Left lung (tissue), 10 donors: ENCODE data around the gene RHEB. TPM values are rescaled to one million over a fixed set of nuclear protein-coding genes. Genes with fewer than 3 reads are reported as not detected.

Source experiments
- ATAC-seq: fragments of 200-7000 bp; cut with Tn5 transposase; one replicate; pipeline ENCODE4 v1.9.1; 2020; ENCODE audit warnings: moderate library complexity
- DNase-seq, 4 donors: peaks; one replicate each; pipeline ENCODE4 v3.0.0-alpha.2; 2013 to 2020
- H3K27ac ChIP-seq, 2 donors: fragments of 200-600 bp; sonication (generic) in 1 of 2; one replicate each; pipeline versions ENCODE4 v1.5.0 to v1.8.0; 2020 to 2021
- H3K27me3 ChIP-seq, 2 donors: fragments of 200-600 bp; sonication (generic) in 1 of 2; one replicate each; pipeline versions ENCODE4 v1.5.0 to v1.8.0; 2020 to 2021
- H3K36me3 ChIP-seq, 2 donors: fragments of 200-600 bp; sonication (generic) in 1 of 2; one replicate each; pipeline versions ENCODE4 v1.5.0 to v1.8.0; 2020 to 2021
- H3K4me1 ChIP-seq, 2 donors: fragments of 200-600 bp; one replicate each; pipeline ENCODE4 v1.8.0; 2021
- H3K4me3 ChIP-seq, 2 donors: fragments of 200-600 bp; sonication (generic) in 1 of 2; one replicate each; pipeline versions ENCODE4 v1.5.0 to v1.8.0; 2020 to 2021; ENCODE audit warnings: mild to moderate bottlenecking in 1 of 2
- H3K9me3 ChIP-seq, 2 donors: fragments of 200-600 bp; sonication (generic) in 1 of 2; one replicate each; pipeline versions ENCODE4 v1.5.0 to v1.8.0; 2020 to 2021
- intact Hi-C, 2 donors: fragments of 100-400 bp; cut with DNase I; formaldehyde crosslinking; loops; one replicate each; pipeline versions ENCODE4 v1.11.2 to v1.14.2; 2022
- polyA plus RNA-seq, 6 donors: library from polyadenylated mRNA; unstranded; fragments of 120-200 nt; gene quantifications; one replicate each; pipeline ENCODE4 v1.2.1, GENCODE V29; 2013; ENCODE audit not compliant: insufficient read length in 6 of 6
- total RNA-seq, 2 donors: library from RNA; stranded (reverse); fragmentation: NEBNext Ultra II Directional; extraction: Animal tissue kit (Norgen Biotek cat#: 25700); gene quantifications; one replicate each; pipeline ENCODE4 v1.2.1, GENCODE V29; 2021
- TF ChIP-seq, protein P1 (sequence below), 2 donors: fragments of 200-600 bp; sonication (generic) in 1 of 2; IDR thresholded peaks; one replicate each; pipeline versions ENCODE4 v1.5.0 to v1.8.0; 2021; ENCODE audit warnings: antibody characterized with exemption in 2 of 2
- donor health status: DM: no; HTN: yes; CAD: no.
- donor health status: DM: no; HTN: no; CAD: no.

RHEB gene
- total and polyA plus RNA-seq, 8 donors = 85.3 to 110 (median 105) TPM

DNA sequence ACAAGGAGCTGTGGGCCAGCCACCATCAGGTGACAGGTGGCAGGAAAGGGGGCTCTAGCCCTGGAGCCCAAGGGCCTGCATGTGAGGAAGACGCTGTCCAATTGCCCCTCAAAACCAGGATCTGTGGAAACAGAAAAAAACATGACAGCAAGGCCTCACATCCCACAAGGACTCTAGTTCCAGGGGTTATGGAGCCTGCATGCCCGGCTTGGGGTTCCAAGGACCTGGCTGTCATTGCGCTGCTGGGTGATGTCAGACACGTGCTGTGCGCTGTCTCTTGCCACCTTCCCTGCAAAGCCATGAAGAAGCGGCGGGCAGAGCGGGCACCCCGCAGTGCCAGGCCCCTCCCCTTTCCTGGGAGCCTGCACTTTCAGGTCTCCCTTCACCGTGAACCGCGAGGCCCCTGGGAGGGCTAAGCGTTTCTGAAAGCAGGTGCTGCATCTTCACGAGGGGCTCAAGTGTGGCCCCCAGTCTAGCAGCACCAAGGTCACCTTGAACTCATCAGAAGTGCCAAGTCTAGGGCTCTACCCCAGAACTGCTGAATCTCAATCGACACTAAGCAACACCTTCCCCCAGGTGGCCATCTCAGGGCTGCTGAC is 64.7 kb downstream of the RHEB start:
- Histone ChIP-seq H3K27ac (no peak overlapping the region), H3K9me3 (no peaks in the 10 kb centered on the region), H3K4me1 (peaks cover 3 to 6% of the 10 kb centered on the region in 2 donors), H3K27me3 (peaks cover 0 to 5% of the 10 kb centered on the region in 2 donors), H3K36me3 (no peaks in the 10 kb centered on the region), H3K4me3 (no peak overlapping the region)
- no peak for DNase-seq
- intact Hi-C loops = no loop called here
- TF ChIP-seq, protein P1, sequence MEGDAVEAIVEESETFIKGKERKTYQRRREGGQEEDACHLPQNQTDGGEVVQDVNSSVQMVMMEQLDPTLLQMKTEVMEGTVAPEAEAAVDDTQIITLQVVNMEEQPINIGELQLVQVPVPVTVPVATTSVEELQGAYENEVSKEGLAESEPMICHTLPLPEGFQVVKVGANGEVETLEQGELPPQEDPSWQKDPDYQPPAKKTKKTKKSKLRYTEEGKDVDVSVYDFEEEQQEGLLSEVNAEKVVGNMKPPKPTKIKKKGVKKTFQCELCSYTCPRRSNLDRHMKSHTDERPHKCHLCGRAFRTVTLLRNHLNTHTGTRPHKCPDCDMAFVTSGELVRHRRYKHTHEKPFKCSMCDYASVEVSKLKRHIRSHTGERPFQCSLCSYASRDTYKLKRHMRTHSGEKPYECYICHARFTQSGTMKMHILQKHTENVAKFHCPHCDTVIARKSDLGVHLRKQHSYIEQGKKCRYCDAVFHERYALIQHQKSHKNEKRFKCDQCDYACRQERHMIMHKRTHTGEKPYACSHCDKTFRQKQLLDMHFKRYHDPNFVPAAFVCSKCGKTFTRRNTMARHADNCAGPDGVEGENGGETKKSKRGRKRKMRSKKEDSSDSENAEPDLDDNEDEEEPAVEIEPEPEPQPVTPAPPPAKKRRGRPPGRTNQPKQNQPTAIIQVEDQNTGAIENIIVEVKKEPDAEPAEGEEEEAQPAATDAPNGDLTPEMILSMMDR (IDR thresholded peaks at IDR 0.05) = no peak
- ATAC-seq = no peak

DNA sequence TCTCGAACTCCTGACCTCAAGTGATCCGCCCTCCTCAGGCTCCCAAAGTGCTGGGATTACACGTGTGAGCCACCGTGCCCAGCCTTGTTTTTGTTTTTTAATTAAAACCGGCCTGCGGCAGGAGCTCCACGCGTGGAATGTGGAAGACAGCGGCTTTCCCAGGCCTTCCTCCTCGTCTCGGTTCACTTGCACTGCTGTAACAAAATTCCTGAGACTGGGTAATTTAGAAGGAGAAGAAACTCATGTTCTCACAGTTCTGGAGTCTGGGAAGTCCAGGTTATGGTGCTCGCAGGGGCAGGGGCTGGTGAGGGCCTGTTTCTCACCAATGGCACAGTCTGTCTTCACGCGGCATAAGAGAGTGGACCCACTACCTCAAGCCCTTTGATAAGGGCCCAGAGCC is 65.4 kb downstream of the RHEB start:
- Histone ChIP-seq H3K9me3 (no peaks in the 10 kb centered on the region), H3K4me3 (no peak overlapping the region), H3K27me3 (peaks cover 0 to 4% of the 10 kb centered on the region in 2 donors), H3K36me3 (no peaks in the 10 kb centered on the region), H3K4me1 (no peaks in the 10 kb centered on the region), H3K27ac (no peak overlapping the region)
- ATAC-seq (no peak), DNase-seq (no peak)
- TF ChIP-seq, protein P1 (IDR thresholded peaks at IDR 0.05) = no peak
- intact Hi-C loops = no loop called here

DNA sequence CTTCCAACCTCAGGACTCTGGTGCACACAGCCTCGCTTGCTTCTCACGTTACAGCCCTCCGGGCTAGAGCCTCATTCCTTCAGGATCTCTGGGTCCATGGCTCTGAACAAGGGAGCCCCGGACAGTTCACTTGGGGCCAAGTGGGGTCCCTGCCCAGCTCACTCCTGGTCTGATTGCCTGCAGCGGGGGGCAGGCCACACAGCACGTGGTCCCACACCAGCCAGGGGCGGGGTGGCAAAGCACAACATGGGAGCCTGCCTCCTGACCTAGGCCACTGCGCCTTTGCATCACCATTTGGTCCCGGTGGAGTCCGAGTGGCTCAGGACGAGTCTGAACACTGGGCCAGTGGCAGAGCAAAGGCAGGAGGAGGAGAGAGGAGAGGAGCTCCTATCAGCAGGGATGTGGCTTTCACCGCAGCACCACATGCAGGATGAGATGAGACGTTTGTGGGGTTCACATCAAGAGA is 66.3 kb downstream of the RHEB start:
- ATAC-seq = no peak
- no peak overlapping the region for H3K27ac ChIP-seq
- intact Hi-C loops = no loop called here
- no peak for DNase-seq
- no peaks in the 10 kb centered on the region for H3K36me3 ChIP-seq
- TF ChIP-seq, protein P1 (IDR thresholded peaks at IDR 0.05) = no peak
- no peaks in the 10 kb centered on the region for H3K9me3 ChIP-seq
- no peak overlapping the region for H3K4me3 ChIP-seq
- peaks cover 0 to 2% of the 10 kb centered on the region in 2 donors for H3K4me1 ChIP-seq
- H3K27me3 ChIP-seq = peaks cover 0 to 10% of the 10 kb centered on the region in 2 donors

DNA sequence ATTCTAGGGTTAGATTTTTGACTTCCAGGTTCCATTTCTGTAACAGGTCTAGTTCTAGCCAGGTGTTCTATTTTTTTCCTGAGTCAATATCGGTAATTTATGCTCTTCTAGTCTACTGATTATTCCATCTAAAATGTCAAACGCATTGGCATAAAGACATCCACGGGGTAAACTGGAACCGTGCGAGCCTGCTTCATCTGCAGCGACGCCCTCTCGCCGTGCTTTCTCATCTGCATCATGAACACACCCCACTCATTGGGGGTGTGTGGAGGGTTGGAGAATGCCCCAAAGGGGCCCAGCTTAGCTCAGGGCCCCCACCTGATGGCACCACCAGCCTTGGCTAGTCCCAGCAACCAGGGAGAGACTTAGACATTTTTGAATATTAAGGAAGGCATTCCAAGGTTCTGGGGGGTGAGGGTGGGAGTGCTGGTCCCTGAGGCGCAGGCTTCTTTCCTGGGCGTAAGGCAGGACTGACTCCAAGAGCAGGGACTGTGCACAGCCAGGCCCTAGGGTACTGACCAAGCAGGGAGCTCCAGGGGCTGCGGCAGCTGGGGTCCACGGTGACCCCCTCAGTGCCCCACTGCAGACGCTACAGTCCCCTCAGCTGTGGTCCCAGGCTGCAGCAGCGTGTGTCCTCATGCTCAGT is 66.9 kb downstream of the RHEB start:
- intact Hi-C loops = no loop called here

More for the DNA sequence above, 66.9 kb downstream of the RHEB start:
- peaks cover 0 to 8% of the 10 kb centered on the region in 2 donors for H3K4me1 ChIP-seq
- H3K4me3 ChIP-seq = no peak overlapping the region
- ATAC-seq = no peak
- no peaks in the 10 kb centered on the region for H3K9me3 ChIP-seq
- H3K27me3 ChIP-seq = peaks cover 0 to 15% of the 10 kb centered on the region in 2 donors
- H3K36me3 ChIP-seq = no peaks in the 10 kb centered on the region
- no peak for DNase-seq
- H3K27ac ChIP-seq = no peak overlapping the region
- TF ChIP-seq, protein P1 (IDR thresholded peaks at IDR 0.05) = no peak
